ENCODE data around the gene SPSB3. TPM values are rescaled to one million over a fixed set of nuclear protein-coding genes. Genes with fewer than 3 reads are reported as not detected.

SPSB3 gene
- total and polyA plus RNA-seq, 4 donors, result 25.8 to 55.6 (median 52.4) TPM

GRCh38 chr16:1771188-1771863, 11.0 kb downstream of the SPSB3 start, which contains the start of gene NME3:
TSS of gene NME3 (minus strand) at chr16:1771543. CDS start at chr16:1771534, 9 bp downstream.
- DNase-seq (ENCODE audit: low read depth in 4 of 6, low spot score in 6 of 6), result peak in 2 of 6 donors; percentile 86
- no peaks in the 10 kb centered on the region for H3K9me3 ChIP-seq (ENCODE audit: control insufficient read depth, insufficient read depth, low read length)
- under 1% methylated on average over 60 of the region's 79 CpGs for WGBS (ENCODE audit: insufficient coverage)
- no peaks in the 10 kb centered on the region for H3K27me3 ChIP-seq (ENCODE audit: control insufficient read depth, insufficient read depth, low read length)
- peak within 1 kb of the TSS; percentile 52 for H3K27ac ChIP-seq (ENCODE audit: low read depth, low read length)
- H3K4me3 ChIP-seq (ENCODE audit: low read depth, low read length), result peak within 1 kb of the TSS; percentile 68
- peaks cover 48% of the 10 kb centered on the region for H3K4me1 ChIP-seq (ENCODE audit: control insufficient read depth, insufficient read depth, low read length)
- H3K36me3 ChIP-seq (ENCODE audit: control insufficient read depth, insufficient read depth, low read length), result peaks cover 80% of the 10 kb centered on the region

- H3K36me3 ChIP-seq (ENCODE audit: control insufficient read depth, insufficient read depth, low read length), result peaks cover 80% of the 10 kb centered on the region
- peak in 2 of 6 donors; percentile 55 to 63 for DNase-seq (ENCODE audit: low read depth in 4 of 6, low spot score in 6 of 6)
- no peaks in the 10 kb centered on the region for H3K27me3 ChIP-seq (ENCODE audit: control insufficient read depth, insufficient read depth, low read length)
- H3K4me3 ChIP-seq (ENCODE audit: low read depth, low read length), result peak overlapping the region; percentile 68
- H3K9me3 ChIP-seq (ENCODE audit: control insufficient read depth, insufficient read depth, low read length), result no peaks in the 10 kb centered on the region
- WGBS (ENCODE audit: insufficient coverage), result 10% methylated on average over 81 of the region's 81 CpGs
- H3K4me1 ChIP-seq (ENCODE audit: control insufficient read depth, insufficient read depth, low read length), result peaks cover 48% of the 10 kb centered on the region
- peak overlapping the region; percentile 52 for H3K27ac ChIP-seq (ENCODE audit: low read depth, low read length)
These were observed 11.8 kb downstream of the SPSB3 start for GRCh38 chr16:1770328-1771187.

DNA sequence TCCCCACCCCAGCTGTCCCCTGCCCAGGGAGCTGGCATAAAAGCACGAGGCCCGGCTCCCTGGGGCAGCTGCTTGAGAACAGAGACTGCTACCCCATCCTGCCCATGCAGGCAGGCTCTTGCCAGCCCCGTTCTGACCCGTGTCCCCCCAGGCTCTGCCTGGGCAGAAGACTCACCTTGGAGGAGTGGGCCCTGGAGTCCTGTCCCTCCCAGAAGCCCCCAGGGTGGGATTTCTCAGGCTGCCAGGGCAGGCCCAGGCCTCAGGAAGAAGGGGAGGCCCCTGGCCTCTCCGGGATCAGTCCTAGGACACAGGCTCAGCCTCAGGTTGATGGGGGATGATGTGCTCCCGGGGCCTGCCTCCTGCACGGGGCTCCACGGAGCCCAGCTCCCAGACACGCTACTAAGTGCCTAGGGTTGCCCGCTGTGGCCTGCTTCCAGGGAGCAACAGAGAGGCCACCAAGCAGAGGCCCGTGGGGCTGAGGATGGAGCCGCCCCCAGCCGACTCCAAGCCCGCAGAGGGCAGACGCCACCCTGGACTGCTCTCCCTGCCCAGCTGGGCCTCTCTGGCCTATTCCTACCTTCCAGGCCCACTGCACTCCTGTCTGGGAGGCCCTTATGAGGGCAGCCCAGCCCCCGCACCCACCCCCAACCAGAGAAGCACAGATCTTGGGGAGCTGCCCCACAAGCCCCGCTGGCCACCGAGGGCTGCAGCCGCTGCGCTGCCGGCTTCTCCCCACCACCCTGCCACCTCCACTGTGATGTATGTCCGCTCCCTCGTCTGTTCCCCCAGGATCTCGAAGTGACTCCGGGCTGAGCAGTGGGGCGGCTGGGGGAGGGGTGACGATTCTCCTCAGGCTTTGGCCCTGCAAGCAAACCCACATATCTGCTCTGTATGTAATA, 12.7 kb downstream of the SPSB3 start:
- no peaks in the 10 kb centered on the region for H3K27me3 ChIP-seq (ENCODE audit: control insufficient read depth, insufficient read depth, low read length)
- H3K4me1 ChIP-seq (ENCODE audit: control insufficient read depth, insufficient read depth, low read length), result peaks cover 42% of the 10 kb centered on the region
- no peak overlapping the region for H3K27ac ChIP-seq (ENCODE audit: low read depth, low read length)
- H3K9me3 ChIP-seq (ENCODE audit: control insufficient read depth, insufficient read depth, low read length), result no peaks in the 10 kb centered on the region
- H3K4me3 ChIP-seq (ENCODE audit: low read depth, low read length), result peak overlapping the region; percentile 68
- DNase-seq (ENCODE audit: low read depth in 4 of 6, low spot score in 6 of 6), result no peak
- peaks cover 80% of the 10 kb centered on the region for H3K36me3 ChIP-seq (ENCODE audit: control insufficient read depth, insufficient read depth, low read length)
- 91% methylated on average over 15 of the region's 27 CpGs for WGBS (ENCODE audit: insufficient coverage)

DNA sequence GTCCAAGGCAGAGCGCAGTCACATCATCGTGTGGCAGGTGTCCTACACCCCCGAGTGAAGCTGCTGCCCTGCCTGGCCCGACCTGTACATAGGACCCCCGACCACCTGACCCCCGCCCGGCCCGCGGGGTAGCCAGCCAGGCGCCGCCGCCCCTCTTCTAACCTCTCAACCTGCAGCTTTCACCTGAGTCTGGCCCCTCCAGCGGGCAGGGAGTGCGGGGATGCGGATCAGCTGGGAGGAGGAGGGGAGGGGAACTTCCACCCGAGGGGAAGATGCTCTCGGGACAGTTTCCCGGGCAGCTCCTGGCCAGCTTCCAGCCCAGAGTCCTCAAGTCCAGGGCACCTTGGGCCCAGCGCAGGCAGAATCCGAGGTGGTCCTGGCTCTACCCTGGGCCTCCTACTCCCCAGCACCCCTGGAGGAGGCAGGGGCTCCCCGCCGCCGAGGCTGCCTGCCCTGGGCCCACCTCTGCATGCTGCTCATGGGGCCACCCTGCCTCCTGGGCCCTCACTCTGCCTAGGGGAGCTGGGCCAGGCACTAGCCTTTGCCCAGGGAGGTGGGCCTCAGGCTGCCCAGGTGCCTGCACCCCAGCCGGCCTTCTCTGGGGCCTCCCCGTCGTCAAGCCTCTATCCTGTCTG, 13.5 kb downstream of the SPSB3 start:
- no peaks in the 10 kb centered on the region for H3K9me3 ChIP-seq (ENCODE audit: control insufficient read depth, insufficient read depth, low read length)
- 76% methylated on average over 18 of the region's 26 CpGs for WGBS (ENCODE audit: insufficient coverage)
- H3K27ac ChIP-seq (ENCODE audit: low read depth, low read length), result no peak overlapping the region
- no peak for DNase-seq (ENCODE audit: low read depth in 4 of 6, low spot score in 6 of 6)
- no peak overlapping the region for H3K4me3 ChIP-seq (ENCODE audit: low read depth, low read length)
- H3K36me3 ChIP-seq (ENCODE audit: control insufficient read depth, insufficient read depth, low read length), result peaks cover 80% of the 10 kb centered on the region
- H3K4me1 ChIP-seq (ENCODE audit: control insufficient read depth, insufficient read depth, low read length), result peaks cover 34% of the 10 kb centered on the region
- H3K27me3 ChIP-seq (ENCODE audit: control insufficient read depth, insufficient read depth, low read length), result no peaks in the 10 kb centered on the region

GRCh38 chr16:1768061-1768766, 14.2 kb downstream of the SPSB3 start:
- Histone ChIP-seq H3K27ac (ENCODE audit: low read depth, low read length) (no peak overlapping the region), H3K9me3 (ENCODE audit: control insufficient read depth, insufficient read depth, low read length) (no peaks in the 10 kb centered on the region), H3K27me3 (ENCODE audit: control insufficient read depth, insufficient read depth, low read length) (no peaks in the 10 kb centered on the region), H3K4me3 (ENCODE audit: low read depth, low read length) (no peak overlapping the region), H3K4me1 (ENCODE audit: control insufficient read depth, insufficient read depth, low read length) (peaks cover 31% of the 10 kb centered on the region), H3K36me3 (ENCODE audit: control insufficient read depth, insufficient read depth, low read length) (peaks cover 84% of the 10 kb centered on the region)
- 73% methylated on average over 38 of the region's 41 CpGs for WGBS (ENCODE audit: insufficient coverage)
- no peak for DNase-seq (ENCODE audit: low read depth in 4 of 6, low spot score in 6 of 6)

DNA sequence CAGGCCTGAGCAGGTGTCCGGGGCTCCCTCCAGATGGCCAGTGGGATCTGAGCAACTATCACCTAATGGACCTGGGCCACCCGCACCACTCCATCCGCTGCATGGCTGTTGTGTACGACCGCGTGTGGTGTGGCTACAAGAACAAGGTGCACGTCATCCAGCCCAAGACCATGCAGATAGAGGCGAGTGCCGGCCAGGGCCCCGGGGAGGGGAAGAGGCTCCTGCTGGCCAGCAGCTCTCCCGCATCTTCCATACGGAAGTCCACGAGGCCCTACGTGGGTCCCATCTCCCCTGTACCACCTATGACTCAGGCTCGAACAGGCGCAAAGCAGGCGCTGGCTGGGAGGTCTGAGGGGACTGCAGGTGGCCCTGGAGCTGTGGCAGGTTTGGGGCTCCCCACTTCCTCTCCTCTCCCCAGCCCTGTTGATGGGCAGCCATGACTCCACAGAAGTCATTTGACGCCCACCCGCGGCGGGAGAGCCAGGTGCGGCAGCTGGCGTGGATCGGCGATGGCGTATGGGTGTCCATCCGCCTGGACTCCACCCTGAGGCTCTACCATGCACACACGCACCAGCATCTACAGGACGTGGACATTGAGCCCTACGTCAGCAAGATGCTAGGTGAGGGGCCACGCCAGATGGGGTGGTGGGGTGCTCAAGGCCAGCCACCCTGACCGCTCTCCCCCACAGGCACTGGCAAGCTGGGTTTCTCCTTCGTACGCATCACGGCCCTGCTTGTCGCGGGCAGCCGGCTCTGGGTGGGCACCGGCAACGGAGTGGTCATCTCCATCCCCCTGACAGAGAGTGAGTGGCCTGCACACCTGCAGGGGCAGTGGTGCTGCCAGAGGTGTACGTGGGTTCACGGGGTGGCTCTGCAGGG, 15.0 kb downstream of the SPSB3 start:
- Histone ChIP-seq H3K27ac (ENCODE audit: low read depth, low read length) (no peak overlapping the region), H3K9me3 (ENCODE audit: control insufficient read depth, insufficient read depth, low read length) (no peaks in the 10 kb centered on the region), H3K4me3 (ENCODE audit: low read depth, low read length) (no peak overlapping the region), H3K27me3 (ENCODE audit: control insufficient read depth, insufficient read depth, low read length) (no peaks in the 10 kb centered on the region), H3K36me3 (ENCODE audit: control insufficient read depth, insufficient read depth, low read length) (peaks cover 91% of the 10 kb centered on the region), H3K4me1 (ENCODE audit: control insufficient read depth, insufficient read depth, low read length) (peaks cover 29% of the 10 kb centered on the region)
- WGBS (ENCODE audit: insufficient coverage), result 93% methylated on average over 38 of the region's 42 CpGs
- DNase-seq (ENCODE audit: low read depth in 4 of 6, low spot score in 6 of 6), result no peak

DNA sequence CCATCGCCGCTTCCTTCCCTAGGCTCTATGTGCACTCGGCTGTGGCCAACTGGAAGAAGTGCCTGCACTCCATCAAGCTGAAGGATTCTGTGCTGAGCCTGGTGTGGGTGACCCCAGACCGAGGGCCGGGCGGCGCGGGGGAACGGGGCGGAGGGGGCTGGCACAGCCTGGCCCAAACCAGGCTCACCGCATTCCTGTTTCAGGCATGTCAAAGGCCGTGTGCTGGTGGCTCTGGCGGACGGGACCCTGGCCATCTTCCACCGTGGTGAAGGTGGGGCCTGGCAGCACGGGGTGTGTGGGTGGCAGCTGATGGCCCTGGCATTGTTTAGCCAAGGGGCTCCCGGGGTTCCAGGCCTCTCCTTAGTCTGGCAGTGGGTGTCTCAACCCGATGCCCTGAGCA, 15.7 kb downstream of the SPSB3 start:
- 90% methylated on average over 15 of the region's 18 CpGs for WGBS (ENCODE audit: insufficient coverage)
- Histone ChIP-seq H3K27me3 (ENCODE audit: control insufficient read depth, insufficient read depth, low read length) (no peaks in the 10 kb centered on the region), H3K36me3 (ENCODE audit: control insufficient read depth, insufficient read depth, low read length) (peaks cover 91% of the 10 kb centered on the region), H3K4me3 (ENCODE audit: low read depth, low read length) (no peak overlapping the region), H3K4me1 (ENCODE audit: control insufficient read depth, insufficient read depth, low read length) (peaks cover 22% of the 10 kb centered on the region), H3K9me3 (ENCODE audit: control insufficient read depth, insufficient read depth, low read length) (no peaks in the 10 kb centered on the region), H3K27ac (ENCODE audit: low read depth, low read length) (no peak overlapping the region)
- DNase-seq (ENCODE audit: low read depth in 4 of 6, low spot score in 6 of 6), result no peak

- no peak for DNase-seq (ENCODE audit: low read depth in 4 of 6, low spot score in 6 of 6)
- peaks cover 93% of the 10 kb centered on the region for H3K36me3 ChIP-seq (ENCODE audit: control insufficient read depth, insufficient read depth, low read length)
- H3K27me3 ChIP-seq (ENCODE audit: control insufficient read depth, insufficient read depth, low read length), result no peaks in the 10 kb centered on the region
- no peak overlapping the region for H3K27ac ChIP-seq (ENCODE audit: low read depth, low read length)
- H3K4me1 ChIP-seq (ENCODE audit: control insufficient read depth, insufficient read depth, low read length), result peaks cover 21% of the 10 kb centered on the region
- WGBS (ENCODE audit: insufficient coverage), result 93% methylated on average over 19 of the region's 19 CpGs
- no peak overlapping the region for H3K4me3 ChIP-seq (ENCODE audit: low read depth, low read length)
- no peaks in the 10 kb centered on the region for H3K9me3 ChIP-seq (ENCODE audit: control insufficient read depth, insufficient read depth, low read length)
These were observed 16.1 kb downstream of the SPSB3 start for GRCh38 chr16:1766231-1766630.
